PC-9 (cell line): Measurements from ENCODE around the gene DPEP3.

Experiments used
- CTCF ChIP-seq: fragments of 200-600 bp; sonication (generic); conservative IDR thresholded peaks from 2 replicates; pipeline ENCODE4 v1.6.1; 2017; ENCODE audit warnings: mixed run types, antibody characterized with exemption, mild to moderate bottlenecking, moderate library complexity
- EZH2 ChIP-seq: fragments of 200-600 bp; sonication (generic); IDR thresholded peaks from 2 replicates; pipeline ENCODE4 v1.8.0; 2017; ENCODE audit warnings: antibody characterized with exemption, low read depth

- TF ChIP-seq CTCF (no peak), EZH2 (no peak)
Observed at GRCh38 chr16:67954421-67955196, 25.7 kb downstream of the DPEP3 start.
